ENCODE measurements around the gene FNDC3B. TPM values are rescaled to one million over a fixed set of nuclear protein-coding genes. Genes with fewer than 3 reads are reported as not detected.

Gene FNDC3B
- total and polyA plus RNA-seq, 2 of the 8 experiments (the other 6 are each of a cell fraction or from before 2014, with no cell fraction given) = 14.1 to 44.4 TPM

DNA sequence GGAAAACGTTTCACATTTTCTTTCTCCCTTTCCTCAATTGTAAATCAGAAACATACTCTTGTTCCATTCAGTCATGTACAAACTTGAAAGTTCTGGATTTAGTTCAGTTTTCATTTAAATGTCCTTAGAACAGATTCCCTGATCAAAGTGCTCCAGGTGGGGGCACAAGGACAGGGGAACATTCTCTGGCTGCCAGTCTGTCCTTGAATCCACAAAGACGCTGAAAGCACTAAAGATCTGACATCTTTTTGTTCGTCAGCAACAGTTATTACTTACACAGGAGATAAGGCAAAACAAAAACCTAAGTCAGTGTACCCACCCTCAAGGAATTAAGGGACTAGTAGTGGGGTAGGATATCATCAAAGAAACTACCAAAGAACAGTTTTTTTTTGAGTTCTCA is 269.7 kb downstream of the FNDC3B start (continued):
- TF ChIP-seq, protein P1, sequence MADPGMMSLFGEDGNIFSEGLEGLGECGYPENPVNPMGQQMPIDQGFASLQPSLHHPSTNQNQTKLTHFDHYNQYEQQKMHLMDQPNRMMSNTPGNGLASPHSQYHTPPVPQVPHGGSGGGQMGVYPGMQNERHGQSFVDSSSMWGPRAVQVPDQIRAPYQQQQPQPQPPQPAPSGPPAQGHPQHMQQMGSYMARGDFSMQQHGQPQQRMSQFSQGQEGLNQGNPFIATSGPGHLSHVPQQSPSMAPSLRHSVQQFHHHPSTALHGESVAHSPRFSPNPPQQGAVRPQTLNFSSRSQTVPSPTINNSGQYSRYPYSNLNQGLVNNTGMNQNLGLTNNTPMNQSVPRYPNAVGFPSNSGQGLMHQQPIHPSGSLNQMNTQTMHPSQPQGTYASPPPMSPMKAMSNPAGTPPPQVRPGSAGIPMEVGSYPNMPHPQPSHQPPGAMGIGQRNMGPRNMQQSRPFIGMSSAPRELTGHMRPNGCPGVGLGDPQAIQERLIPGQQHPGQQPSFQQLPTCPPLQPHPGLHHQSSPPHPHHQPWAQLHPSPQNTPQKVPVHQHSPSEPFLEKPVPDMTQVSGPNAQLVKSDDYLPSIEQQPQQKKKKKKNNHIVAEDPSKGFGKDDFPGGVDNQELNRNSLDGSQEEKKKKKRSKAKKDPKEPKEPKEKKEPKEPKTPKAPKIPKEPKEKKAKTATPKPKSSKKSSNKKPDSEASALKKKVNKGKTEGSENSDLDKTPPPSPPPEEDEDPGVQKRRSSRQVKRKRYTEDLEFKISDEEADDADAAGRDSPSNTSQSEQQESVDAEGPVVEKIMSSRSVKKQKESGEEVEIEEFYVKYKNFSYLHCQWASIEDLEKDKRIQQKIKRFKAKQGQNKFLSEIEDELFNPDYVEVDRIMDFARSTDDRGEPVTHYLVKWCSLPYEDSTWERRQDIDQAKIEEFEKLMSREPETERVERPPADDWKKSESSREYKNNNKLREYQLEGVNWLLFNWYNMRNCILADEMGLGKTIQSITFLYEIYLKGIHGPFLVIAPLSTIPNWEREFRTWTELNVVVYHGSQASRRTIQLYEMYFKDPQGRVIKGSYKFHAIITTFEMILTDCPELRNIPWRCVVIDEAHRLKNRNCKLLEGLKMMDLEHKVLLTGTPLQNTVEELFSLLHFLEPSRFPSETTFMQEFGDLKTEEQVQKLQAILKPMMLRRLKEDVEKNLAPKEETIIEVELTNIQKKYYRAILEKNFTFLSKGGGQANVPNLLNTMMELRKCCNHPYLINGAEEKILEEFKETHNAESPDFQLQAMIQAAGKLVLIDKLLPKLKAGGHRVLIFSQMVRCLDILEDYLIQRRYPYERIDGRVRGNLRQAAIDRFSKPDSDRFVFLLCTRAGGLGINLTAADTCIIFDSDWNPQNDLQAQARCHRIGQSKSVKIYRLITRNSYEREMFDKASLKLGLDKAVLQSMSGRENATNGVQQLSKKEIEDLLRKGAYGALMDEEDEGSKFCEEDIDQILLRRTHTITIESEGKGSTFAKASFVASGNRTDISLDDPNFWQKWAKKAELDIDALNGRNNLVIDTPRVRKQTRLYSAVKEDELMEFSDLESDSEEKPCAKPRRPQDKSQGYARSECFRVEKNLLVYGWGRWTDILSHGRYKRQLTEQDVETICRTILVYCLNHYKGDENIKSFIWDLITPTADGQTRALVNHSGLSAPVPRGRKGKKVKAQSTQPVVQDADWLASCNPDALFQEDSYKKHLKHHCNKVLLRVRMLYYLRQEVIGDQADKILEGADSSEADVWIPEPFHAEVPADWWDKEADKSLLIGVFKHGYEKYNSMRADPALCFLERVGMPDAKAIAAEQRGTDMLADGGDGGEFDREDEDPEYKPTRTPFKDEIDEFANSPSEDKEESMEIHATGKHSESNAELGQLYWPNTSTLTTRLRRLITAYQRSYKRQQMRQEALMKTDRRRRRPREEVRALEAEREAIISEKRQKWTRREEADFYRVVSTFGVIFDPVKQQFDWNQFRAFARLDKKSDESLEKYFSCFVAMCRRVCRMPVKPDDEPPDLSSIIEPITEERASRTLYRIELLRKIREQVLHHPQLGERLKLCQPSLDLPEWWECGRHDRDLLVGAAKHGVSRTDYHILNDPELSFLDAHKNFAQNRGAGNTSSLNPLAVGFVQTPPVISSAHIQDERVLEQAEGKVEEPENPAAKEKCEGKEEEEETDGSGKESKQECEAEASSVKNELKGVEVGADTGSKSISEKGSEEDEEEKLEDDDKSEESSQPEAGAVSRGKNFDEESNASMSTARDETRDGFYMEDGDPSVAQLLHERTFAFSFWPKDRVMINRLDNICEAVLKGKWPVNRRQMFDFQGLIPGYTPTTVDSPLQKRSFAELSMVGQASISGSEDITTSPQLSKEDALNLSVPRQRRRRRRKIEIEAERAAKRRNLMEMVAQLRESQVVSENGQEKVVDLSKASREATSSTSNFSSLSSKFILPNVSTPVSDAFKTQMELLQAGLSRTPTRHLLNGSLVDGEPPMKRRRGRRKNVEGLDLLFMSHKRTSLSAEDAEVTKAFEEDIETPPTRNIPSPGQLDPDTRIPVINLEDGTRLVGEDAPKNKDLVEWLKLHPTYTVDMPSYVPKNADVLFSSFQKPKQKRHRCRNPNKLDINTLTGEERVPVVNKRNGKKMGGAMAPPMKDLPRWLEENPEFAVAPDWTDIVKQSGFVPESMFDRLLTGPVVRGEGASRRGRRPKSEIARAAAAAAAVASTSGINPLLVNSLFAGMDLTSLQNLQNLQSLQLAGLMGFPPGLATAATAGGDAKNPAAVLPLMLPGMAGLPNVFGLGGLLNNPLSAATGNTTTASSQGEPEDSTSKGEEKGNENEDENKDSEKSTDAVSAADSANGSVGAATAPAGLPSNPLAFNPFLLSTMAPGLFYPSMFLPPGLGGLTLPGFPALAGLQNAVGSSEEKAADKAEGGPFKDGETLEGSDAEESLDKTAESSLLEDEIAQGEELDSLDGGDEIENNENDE (IDR thresholded peaks at IDR 0.05; ENCODE audit: insufficient replicate concordance, low read length) = no peak
- TF ChIP-seq BCL11A (IDR thresholded peaks at IDR 0.05; ENCODE audit: low read depth in 2 of 2, low read length in 2 of 2) (no peak), ASH2L (IDR thresholded peaks at IDR 0.05; ENCODE audit: low read length) (no peak), RXRA (IDR thresholded peaks at IDR 0.05; ENCODE audit: insufficient read depth, low read depth, low read length) (no peak), CEBPB (IDR thresholded peaks at IDR 0.05; ENCODE audit: low read depth, low read length) (no peak), CTBP2 (IDR thresholded peaks at IDR 0.05; ENCODE audit: borderline replicate concordance, insufficient read depth, insufficient read length, low read length) (no peak), TAF7 (optimal IDR thresholded peaks at IDR 0.05; ENCODE audit: borderline replicate concordance, low read depth, low read length) (no peak)
